ENCODE results near the gene ALG2.

The ALG2 gene

GRCh38 chr9:99222416-99223270 lies 901 bp upstream of the ALG2 start:
- TF ChIP-seq POLR2AphosphoS5 (IDR thresholded peaks at IDR 0.05; ENCODE audit: low read depth) (no peak), SPI1 (IDR thresholded peaks at IDR 0.05; ENCODE audit: borderline replicate concordance, low read depth) (no peak), CTCF (IDR thresholded peaks at IDR 0.05; ENCODE audit: insufficient read depth, low read length) (no peak), GABPA (IDR thresholded peaks at IDR 0.05; ENCODE audit: low read depth) (no peak), REST (IDR thresholded peaks at IDR 0.05; ENCODE audit: insufficient replicate concordance, low read depth) (peak; percentile 28)
- Histone ChIP-seq H3K27me3 (ENCODE audit: insufficient read depth, poor library complexity, severe bottlenecking) (no peaks in the 10 kb centered on the region), H3K27ac (replicated peaks) (peak overlapping the region; percentile 99), H3K4me3 (replicated peaks; ENCODE audit: insufficient read depth, low read length) (peak overlapping the region; percentile 69)
- no peak for DNase-seq (ENCODE audit: low read depth in 1 of 2, low spot score in 1 of 2)

- Histone ChIP-seq H3K4me3 (replicated peaks; ENCODE audit: insufficient read depth, low read length) (peak overlapping the region; percentile 69), H3K27me3 (ENCODE audit: insufficient read depth, poor library complexity, severe bottlenecking) (no peaks in the 10 kb centered on the region), H3K27ac (replicated peaks) (peak overlapping the region; percentile 99)
- no peak for TF ChIP-seq GABPA (IDR thresholded peaks at IDR 0.05; ENCODE audit: low read depth)
- no peak for TF ChIP-seq CTCF (IDR thresholded peaks at IDR 0.05; ENCODE audit: insufficient read depth, low read length)
- no peak for TF ChIP-seq POLR2AphosphoS5 (IDR thresholded peaks at IDR 0.05; ENCODE audit: low read depth)
- TF ChIP-seq REST (IDR thresholded peaks at IDR 0.05; ENCODE audit: insufficient replicate concordance, low read depth) = no peak
- no peak for TF ChIP-seq SPI1 (IDR thresholded peaks at IDR 0.05; ENCODE audit: borderline replicate concordance, low read depth)
- no peak for DNase-seq (ENCODE audit: low read depth in 1 of 2, low spot score in 1 of 2)
Measured at GRCh38 chr9:99221266-99221620, 499 bp downstream of the ALG2 start.

- Histone ChIP-seq H3K27ac (replicated peaks) (no peak overlapping the region), H3K4me3 (replicated peaks; ENCODE audit: insufficient read depth, low read length) (no peak overlapping the region), H3K27me3 (ENCODE audit: insufficient read depth, poor library complexity, severe bottlenecking) (no peaks in the 10 kb centered on the region)
- DNase-seq (ENCODE audit: low read depth in 1 of 2, low spot score in 1 of 2) = no peak
- TF ChIP-seq POLR2AphosphoS5 (IDR thresholded peaks at IDR 0.05; ENCODE audit: low read depth) (no peak), SPI1 (IDR thresholded peaks at IDR 0.05; ENCODE audit: borderline replicate concordance, low read depth) (no peak), GABPA (IDR thresholded peaks at IDR 0.05; ENCODE audit: low read depth) (no peak), CTCF (IDR thresholded peaks at IDR 0.05; ENCODE audit: insufficient read depth, low read length) (no peak), REST (IDR thresholded peaks at IDR 0.05; ENCODE audit: insufficient replicate concordance, low read depth) (no peak)
Measured at GRCh38 chr9:99220011-99220410, 1.7 kb downstream of the ALG2 start.

All from HL-60 (cell line).